OCI-M2 (cell line): ENCODE measurements around the gene CLSTN1.
"Not testable (repeated sequence)": the region's sequence is repeated elsewhere in the genome, so short reads cannot be mapped to it uniquely, and the experiment has no call there.

Source experiments
- DNase-seq: peaks from one replicate; lab custom pipeline; 2025; ENCODE audit not compliant: unreplicated experiment; lab: John Stamatoyannopoulos, UW

CLSTN1 gene

DNA sequence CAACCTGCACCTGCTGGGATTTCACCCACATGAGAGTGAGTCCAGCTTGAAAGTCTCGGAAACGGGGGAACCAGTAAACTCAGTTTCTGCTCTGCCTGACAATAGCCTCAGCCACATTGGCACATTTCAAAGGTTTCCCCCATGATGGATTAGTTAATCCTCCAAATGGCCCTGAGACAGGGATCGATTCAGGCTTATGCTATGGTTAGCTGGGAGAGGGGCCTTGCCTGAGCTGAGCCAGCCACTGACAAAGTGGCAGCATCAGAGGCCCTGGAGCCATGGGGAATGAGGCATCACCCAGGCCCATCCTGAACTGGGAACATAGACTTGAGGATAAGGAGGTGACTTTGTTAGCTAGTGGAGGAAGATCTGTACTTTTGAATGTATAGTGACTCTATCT lies 2.9 kb upstream of the CLSTN1 start:
- no peak for DNase-seq

- no peak for DNase-seq
Measured at GRCh38 chr1:9826087-9826486, 2.3 kb upstream of the CLSTN1 start.

GRCh38 chr1:9825093-9826074 lies 1.6 kb upstream of the CLSTN1 start:
- DNase-seq: no peak

- no peak for DNase-seq
Measured at GRCh38 chr1:9824702-9825089, 931 bp upstream of the CLSTN1 start.

DNA sequence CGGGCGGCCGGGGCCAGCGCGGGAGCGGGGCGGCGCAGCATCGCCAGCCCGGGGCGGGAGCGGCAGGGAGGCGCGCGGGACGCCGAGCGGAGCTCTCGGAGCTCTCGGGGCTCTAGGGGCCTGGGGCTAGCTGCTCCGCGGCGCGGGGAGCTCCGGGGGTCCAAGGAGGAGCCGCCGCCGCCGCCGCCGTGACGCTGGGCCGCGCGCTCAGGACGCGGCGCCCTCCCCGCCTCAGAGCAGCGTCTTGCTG lies 147 bp downstream of the CLSTN1 start:
- DNase-seq: no peak

DNA sequence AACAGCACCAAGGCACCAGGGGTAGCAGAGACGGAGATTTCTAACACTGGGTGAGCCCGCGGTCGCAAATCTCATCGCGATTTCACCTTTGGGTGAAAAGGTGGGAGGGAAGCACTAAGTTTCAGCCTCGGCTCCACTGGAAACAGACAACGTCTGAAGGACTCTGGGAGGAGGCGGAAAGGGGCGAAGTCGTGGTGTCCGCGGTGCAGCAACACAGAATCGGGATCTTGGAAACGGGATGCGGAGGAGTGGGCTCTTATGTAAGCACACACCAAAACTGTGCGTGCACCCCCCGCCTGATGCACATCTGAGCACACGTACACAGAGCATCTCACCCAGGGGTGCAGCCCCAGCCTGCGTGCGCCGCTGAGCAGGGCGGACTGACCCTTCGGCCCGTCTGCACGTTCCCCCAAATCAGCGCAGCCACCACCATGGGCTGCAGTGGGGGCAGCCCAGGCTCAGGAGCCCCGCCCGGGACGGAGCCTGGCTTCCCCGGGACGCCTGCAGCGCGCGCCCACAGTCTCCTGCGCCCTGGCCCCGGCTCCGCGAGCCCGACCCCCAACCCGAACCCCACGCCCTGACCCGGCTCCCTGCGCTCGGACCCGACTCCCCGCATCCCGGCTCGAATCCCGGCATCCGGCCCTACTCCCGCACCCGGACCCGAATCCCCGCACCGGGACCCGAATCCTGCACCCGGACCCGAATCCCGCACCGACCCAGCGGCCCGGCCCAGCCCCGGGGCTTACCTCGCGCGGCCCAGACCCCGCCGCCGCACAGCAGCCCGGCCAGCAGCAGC lies 670 bp downstream of the CLSTN1 start:
- DNase-seq: no peak

GRCh38 chr1:9822490-9822889 lies 1.3 kb downstream of the CLSTN1 start:
- no peak for DNase-seq

DNA sequence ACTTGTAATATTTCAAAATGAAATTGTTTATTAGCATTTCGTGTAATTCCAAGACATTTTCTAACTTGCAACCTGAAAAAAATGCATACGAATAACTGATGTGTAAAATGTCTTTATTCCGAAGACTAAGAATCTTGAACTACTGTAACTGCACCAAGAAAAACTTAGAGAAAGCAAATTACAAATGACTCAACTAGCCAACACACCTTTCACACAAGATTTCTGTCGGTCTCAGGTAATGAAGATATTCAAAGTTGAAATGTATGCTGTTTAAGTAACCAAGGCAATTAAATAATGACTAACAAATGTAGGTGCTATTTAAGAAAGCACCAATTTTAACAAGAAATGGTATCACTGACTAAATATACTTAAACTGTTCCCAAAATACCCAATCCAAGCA lies 2.1 kb downstream of the CLSTN1 start:
- no peak for DNase-seq

- DNase-seq: no peak
Measured at GRCh38 chr1:9820521-9820920, 3.2 kb downstream of the CLSTN1 start.

- DNase-seq: no peak
Measured at GRCh38 chr1:9817734-9818133, 6.0 kb downstream of the CLSTN1 start.

DNA sequence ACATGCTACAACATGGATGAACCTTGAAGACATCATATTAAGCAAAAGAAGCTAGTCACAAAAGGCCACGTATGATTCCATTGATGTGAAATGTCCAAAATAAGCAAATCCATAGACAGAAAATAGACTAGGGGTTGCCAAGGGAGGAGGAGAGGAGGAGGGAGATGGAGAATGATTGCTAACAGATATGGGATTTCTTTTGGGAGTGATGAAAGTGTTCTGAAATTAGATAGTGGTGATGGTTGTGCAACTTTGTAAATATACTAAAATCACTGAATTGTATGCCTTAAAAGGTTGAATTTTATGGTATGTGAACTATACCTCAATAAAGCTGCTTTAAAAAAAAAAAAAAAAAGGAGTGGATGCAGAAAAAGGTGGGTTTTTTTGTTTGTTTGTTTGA lies 7.6 kb downstream of the CLSTN1 start:
- DNase-seq: no peak

DNA sequence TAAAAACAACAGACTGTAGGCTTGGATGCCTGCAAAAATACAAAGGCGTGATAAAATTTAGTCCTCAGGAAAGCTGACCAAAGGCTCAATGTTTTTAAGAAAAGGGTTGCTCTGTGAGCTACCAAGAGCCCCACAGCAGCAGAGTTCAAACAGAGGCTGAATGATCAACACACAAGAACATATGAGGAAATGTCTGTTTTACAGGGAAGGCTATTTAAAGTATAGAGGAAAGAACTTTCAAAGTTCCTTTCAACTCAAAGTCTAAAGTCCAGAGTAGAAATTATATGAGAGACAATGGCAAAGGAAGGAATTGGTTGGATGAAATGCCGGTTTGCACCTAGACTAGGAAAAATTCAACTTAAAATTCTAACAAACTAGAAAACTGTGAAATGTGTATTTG lies 8.6 kb downstream of the CLSTN1 start:
- DNase-seq: no peak

GRCh38 chr1:9814619-9815018 lies 9.1 kb downstream of the CLSTN1 start:
- no peak for DNase-seq

- DNase-seq: no peak
Measured at GRCh38 chr1:9811239-9811966, 12.4 kb downstream of the CLSTN1 start.

- no peak for DNase-seq
Measured at GRCh38 chr1:9809100-9809510, 14.7 kb downstream of the CLSTN1 start.

GRCh38 chr1:9808459-9808858 lies 15.3 kb downstream of the CLSTN1 start:
- no peak for DNase-seq

DNA sequence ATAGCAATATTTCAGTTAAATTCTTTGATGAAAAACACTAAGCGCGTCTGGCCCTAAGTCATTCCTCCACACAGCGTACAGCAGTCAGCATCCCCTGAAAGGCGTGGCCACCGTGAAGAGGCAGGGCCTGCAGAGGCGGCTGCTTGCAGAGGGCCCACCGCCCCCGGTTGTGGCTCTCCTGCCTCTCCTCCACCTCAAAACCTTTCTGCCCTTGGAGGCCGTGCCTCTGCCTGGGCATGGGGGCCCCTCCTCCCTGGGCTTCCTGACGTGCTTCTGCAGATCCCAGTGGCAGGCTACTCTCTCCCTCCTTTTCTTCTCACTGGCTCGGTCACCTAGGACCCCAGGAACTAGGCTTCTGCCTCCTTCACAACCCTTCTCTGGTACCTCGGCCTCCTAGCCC lies 16.2 kb downstream of the CLSTN1 start:
- DNase-seq: no peak

- not testable (repeated sequence) for DNase-seq
Measured at GRCh38 chr1:9805972-9806371, 17.8 kb downstream of the CLSTN1 start.

- no peak for DNase-seq
Measured at GRCh38 chr1:9805006-9805508, 18.7 kb downstream of the CLSTN1 start.

DNA sequence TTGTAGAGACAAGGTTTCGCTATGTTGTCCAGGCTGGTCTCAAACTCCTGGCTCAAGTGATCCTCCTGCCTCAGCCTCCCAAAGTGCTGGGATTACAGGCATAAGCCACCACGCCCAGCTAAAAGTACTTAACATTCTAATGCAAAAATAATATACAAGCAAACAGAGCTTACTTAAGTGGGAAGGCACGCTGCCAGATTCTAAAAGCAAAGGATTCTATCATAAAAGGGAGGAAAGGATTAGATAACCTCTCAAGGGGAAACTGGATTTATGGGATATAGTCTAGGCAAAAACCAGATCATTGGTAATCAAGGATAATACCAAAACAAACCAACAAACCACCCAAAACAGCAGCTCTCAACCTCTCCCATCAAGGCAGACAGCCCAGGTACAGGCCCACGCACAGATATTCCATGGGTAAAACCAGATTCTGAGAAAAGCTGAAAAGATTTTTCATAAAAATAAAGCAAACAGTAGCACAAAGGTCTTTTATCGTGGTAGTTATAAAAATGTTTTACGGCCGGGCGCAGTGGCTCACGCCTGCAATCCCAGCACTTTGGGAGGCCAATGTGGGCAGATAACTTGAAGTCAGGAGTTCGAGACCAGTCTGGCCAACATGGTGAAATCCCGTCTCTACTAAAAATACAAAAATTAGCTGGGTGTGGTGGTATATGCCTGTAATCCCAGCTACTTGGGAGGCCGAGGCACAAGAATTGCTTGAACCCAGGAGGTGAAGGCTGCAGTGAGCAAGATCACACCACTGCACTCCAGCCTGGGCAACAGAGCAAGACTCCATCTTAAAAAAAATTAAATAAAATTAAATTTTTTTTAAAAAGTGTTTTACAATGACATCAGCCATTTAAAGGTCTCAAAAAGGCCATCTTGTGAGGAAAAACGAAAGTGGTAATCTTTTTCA lies 20.5 kb downstream of the CLSTN1 start:
- not testable (repeated sequence) for DNase-seq
